Stimulated activated CD8-positive, alpha-beta memory T cell treated with anti-CD3 and anti-CD28 coated beads, Interleukin-7, amount 100 ng/mL, for 4 hours (primary cell): ENCODE measurements around the gene FAM219A.

Source experiments
- DNase-seq, 2 donors: peaks; one replicate each; pipeline ENCODE4 v3.0.0-alpha.2; 2020; ENCODE audit warnings: low read depth in 2 of 2

The FAM219A gene

DNA sequence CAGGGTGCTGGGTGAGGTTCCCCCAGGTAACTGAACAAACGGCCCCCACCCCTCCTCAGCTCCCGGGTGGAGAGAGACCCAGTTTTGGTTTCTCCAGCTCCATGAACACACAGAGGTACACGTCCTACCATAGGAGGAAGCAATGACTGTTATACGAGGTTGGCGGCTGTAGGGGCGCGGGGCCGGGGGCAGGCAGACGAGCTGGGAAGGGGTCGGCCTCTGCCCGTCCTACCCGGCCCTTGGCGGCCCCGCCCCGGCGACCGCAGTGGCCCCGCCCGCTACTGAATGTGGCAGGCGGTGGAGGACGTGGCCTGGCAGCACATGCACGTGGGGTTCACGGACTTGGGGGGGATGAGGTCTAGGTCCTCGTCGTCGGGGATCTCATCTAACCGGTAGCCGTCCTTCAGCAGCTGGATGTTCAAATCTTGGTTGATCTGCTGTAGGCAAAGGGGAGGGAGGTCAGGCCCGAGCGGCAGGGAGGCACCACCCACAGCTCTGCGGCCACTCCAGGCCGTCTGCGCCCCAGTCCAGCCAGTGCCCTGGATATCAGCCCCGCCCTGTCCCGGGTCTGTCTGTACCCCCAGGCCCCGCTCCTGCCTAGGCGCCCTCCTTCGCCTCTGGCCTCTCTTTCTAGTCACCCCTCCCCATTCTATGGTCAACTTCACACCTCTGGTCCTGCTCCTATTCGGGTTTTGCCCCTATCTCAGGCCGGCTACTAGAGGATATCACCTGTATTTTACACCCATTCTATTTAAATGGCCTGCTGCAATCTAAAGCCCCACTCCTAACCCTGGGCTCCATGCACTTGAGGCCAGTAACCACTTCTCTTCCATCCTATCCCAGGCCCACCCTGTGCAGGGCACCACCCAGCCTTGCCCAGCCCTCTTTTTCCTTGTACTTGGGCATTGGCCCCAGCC, 57.4 kb downstream of the FAM219A start:
- DNase-seq, result no peak

- DNase-seq, result no peak
These were observed 58.1 kb downstream of the FAM219A start for GRCh38 chr9:34400275-34400674.

DNA sequence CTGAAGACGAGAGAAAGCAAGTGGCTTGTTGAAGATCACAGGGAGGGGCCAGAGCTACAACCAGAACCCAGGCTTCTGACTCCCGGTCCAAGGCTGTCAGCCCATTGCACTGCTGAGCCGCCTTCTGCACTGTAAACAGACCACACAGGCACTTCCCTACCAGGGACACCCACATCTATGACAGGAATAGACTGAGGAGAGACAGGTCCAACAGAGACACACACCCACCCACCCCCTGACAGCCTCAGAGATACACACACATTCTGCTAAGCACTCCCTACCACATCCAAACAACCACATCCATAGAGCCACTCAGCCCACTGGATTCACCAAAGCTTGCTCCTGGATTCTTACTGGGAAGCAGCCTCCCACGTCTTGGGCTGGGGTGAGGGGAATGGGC, 58.6 kb downstream of the FAM219A start:
- DNase-seq, result no peak

DNA sequence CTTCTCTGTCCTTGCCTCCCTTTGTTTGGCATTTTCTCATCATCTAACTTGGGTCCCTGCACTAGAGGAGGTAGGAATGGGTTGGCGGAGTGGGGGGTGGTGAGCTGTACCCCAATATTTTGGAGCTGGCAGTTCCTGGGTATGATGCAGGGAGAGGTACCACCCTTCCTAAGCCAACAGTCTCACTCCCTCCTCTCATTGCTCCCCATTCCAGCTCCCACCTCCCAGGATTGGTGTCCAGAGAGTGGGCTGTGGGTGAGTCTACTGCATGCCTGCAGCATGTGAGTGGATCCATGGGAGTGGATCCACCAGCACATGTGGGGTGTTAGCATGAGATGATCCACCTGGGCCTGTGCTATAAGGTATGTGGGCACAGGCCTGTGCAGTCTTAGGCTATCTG, 59.5 kb downstream of the FAM219A start:
- no peak for DNase-seq

GRCh38 chr9:34396276-34397214, 61.8 kb downstream of the FAM219A start:
- DNase-seq, result no peak

DNA sequence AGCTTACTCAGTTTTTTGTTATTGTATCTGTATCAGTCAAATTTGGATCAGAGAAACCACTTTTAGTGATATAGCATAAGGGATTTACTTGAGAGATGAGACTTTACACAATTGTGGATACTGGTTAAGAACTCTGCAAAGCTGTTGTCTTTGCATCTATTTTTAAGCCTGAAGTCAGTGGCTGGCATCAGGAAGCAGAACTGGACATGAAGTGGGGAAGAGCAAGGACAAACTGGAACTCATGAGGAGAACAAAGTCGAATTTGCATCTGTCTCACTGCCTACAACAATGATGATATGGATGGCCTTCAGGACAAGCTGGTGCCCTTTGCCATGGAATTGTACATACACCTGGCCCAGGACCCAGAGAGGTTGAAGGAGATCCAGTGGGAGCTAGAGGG, 65.9 kb downstream of the FAM219A start:
- no peak for DNase-seq

DNA sequence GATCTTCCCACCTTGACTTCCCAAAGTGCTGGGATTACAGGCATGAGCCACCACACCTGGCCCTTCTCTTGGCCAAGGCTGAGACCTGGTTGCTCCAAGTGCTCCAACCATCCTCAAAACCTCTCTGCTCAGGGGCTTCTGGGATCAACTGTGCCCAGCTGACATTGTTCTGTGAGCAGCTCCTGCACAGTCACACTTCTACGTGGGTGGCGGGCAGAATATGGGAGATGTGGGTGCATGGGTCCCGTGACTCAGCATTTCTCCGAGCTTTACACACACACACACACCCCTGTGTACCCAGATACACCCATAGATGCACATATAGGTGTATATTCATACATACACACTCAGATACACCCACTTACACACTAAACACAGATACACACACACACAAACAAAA, 71.1 kb downstream of the FAM219A start:
- no peak for DNase-seq

DNA sequence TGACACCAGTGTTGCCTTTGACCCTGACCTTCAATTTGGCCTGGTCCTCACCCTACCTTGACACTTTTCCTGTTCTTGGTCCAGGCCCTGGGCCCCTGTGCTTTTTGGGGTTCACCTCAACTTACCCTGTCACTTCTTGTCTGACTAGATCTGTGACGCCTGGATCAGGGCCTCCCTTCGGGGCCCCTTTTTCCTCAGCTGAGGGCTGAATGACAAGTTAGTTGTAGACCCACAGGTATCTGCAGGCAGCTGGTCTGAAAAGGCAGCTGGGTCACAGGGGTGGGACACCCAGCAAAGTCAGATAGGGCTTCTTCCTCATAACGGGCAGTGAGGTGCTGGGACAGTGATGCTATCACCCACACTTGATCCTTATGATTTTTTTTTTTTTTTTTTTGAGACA, 71.7 kb downstream of the FAM219A start:
- DNase-seq, result no peak

DNA sequence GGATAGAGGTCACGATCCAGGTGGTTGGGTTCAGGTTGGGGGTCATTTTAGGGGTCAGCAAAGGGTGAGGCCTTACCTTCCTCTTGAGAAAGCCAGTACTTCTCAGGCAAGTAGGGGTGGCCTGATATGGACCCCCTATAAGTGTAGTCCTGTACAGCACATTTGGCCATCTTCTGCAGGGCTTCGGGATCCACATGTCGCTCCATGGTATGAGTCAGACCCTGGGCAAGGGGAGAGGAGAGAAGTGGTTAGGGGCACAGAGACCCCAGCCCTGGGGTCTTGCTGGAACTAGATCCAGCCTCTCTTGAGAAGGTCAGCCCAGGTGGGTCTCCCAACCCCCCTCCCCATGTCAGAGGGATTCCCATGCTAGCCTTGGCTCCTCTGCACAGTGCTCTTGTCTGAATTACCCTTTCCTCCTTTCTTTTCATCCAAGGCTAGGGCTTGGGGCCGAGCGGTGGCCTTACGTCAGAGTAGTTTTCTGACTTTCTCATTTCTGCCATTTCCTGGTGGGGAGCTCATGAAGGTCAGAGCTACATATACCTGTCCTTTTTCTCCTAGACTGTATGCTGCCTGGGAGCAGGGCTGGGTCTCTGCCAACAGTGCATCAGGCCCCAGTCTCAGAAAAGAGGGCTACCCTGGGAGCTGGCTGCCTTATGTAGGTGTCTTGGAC, 72.7 kb downstream of the FAM219A start:
- DNase-seq, result no peak

DNA sequence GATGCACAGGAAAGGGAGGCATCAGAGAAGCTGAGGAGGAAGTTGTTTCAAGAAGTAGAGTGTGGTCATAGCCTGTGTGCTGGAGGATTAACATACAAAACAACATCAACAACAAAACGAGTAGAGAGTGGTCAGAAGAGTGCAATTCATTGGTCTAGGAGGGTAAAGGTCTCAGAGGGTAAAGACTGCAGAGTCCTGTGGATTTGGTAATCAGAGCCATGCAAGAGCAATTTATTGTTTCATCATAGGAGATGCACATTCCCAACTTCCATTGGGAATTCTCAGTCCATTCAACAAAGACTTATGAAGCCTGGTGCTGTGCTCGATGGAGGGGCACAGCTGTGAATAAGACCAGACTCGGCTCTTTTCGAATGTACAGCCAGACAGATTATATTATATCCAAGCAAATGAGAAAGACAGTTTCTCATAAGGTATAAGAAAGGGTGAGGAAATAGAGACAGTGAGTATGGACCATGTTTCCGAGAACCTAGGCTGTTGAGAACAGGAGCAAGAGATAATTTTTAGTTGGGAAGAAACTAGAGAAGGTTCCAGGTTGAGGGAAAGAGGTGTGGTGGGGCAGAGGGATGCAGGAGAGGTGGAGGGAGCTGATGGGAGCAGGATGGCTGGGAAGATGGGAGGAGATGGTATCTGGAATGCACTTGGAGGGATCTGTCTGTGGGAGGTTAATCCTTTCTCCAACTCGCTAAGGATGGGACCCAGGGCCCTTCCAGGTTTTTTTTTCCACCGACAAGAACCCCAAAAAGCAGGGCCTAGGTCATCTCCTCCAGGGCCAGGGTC, 73.8 kb downstream of the FAM219A start:
- no peak for DNase-seq

GRCh38 chr9:34383904-34384303, 74.5 kb downstream of the FAM219A start:
- no peak for DNase-seq

DNA sequence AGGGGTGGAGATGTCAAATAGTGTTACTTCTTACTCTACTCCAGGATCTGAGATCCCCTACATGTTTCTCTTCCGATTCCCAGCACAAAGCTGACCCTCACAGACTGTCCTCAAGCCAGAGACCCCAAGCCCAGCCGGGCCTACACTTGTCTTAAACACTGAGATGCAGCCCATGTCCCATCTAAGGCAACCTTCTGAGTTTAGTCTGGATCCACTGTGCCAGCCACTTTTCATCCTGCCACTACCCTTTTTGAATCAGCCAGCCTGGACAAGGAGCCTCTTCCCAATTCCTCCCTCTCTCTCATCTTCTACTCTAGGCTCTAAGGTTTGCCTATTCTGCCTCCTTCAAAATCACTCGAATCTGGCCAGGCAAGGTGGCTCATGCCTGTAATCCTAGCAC, 75.5 kb downstream of the FAM219A start:
- no peak for DNase-seq

DNA sequence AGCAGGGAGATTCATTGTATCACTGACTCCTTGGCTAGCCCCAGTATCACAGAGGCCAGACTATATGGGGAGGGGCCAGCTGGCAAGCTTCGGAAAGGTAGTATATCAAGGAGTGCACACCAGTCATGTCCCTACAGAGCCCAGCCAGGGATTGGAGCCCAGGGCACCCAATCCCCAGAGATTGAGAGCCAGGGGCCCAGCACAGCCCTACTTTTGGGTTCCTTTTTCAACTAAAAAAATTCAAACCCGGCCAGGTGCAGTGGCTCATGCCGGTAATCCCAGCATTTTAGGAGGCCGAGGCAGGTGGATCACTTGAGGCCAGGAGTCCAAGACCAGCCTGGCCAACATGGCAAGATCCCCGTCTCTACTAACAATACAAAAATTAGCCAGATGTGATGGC, 76.3 kb downstream of the FAM219A start:
- DNase-seq, result no peak

DNA sequence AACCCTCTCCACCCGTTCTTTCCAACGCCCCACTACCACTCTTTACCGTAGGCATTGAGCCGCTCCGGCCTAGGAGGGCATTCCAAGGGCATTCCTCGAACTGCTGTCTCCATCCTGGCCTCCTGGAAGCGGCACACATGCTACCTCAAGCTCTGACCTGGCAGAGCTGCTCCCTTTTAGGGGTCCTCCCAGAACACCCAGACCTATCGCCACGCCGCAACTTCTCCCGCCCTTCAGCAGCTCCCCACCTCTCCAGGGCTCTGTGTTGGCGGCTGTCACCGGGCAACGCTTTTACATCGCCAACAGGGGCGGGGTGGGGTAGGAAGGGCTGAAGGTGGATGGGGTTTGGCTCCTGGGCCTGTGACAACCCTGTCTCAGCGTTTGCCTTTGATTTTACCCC, 77.0 kb downstream of the FAM219A start:
- DNase-seq, result no peak

DNA sequence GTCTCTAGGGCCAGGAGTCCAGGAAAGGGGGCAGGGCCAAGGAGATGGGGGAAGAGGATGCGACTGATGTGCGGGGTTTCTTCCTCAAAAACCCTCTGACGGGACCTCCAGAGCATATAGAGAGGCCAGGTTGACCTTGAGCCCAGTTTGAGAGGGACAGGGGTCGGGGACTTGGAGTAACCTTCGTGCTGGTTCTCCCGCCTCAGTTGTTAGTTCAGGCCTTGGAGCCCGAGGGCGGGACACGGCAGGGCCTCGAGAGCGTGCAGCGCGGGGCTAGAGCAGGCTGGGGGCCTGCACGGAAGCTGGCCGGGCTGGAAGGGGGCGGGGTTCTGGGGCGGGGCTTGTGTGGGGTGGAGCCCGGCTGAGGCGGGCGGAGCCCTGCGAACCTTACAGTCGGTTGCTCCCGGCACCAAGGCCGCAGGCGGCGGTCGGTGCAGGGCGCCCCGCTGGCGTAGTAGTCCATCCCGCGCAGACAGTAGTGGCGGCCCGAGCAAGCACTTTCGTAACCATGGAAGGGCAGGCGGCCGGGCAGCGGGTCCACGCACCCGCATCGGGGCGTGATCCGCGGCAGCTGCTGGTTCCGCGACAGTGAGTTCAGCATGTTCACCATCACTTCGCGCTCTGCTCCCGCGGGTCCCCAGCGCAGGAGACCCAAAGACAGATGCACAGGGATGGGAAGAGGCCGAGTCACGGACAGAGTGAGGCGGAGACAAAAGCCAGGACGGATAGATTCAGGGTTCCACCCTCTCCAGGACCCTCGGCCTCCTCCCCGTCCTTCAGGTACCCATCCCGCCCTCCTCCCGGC, 77.7 kb downstream of the FAM219A start:
- DNase-seq, result peak; percentile 29 to 69

- DNase-seq, result no peak
These were observed 78.3 kb downstream of the FAM219A start for GRCh38 chr9:34380034-34380510.

DNA sequence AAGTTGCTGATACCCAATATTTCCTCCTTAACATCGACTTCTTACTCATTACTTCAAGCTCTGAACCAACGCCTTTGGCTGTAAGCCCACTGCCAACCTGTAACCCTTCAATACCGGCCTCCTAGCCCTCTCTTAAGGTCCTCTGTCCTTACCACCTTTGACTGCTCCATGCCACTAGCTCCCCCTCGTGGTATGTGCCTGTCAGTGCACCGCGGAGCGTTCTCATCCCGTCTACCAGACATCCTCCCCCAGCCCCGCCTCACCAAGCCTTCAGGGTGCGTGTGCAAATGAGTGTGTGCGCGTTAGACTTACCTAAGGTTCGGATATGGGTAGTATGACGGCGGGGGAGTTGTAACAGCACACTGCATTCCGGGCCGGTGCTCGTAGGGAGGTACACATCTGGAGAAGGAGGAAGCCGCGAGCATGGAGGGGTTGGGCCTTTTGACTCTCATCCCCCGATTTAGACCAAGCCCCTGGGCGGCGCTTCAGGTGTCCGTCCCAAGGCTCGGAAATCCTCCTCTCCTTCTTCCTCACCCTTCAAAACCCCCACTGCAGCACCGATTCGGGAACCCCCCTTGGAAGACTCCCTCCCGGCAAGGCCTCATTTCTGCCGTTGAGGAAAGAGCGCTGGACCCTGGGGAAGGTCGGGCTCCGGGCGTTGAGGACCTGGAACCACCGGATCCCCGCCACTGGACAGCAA, 78.9 kb downstream of the FAM219A start:
- DNase-seq, result peak; percentile 78 to 84

DNA sequence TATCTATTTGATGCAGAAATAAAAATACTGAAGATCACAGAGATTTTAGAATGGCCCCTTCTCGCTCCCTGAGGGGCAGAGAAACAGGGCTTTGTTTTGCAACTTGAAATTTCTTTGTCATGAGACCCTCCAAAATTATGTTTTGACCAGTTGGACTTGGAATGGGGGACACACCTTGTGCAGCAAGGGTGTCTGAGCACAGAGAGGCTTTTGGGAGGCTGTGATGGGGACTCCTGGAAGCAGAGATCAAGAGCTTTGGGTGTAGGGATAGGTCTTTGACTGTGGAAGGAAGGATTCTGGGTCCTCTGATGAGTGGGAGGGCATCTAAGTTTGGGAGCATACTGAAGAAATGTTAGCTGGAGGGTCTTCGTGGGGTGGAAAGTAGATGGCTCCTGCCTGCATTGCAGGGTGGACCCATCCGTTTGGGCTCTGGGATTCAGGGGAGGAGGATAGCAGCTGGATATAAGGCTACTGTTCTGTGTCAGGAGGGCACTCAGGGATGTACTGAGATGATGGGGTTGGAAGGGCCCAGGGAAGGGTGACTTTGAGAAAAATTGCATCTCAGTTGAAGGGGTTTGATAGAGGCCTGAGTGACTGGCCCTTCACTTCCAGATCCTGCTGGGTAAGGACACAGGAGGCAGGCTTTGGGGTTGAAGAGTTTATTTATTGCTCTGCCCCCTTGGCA, 79.9 kb downstream of the FAM219A start:
- no peak for DNase-seq

DNA sequence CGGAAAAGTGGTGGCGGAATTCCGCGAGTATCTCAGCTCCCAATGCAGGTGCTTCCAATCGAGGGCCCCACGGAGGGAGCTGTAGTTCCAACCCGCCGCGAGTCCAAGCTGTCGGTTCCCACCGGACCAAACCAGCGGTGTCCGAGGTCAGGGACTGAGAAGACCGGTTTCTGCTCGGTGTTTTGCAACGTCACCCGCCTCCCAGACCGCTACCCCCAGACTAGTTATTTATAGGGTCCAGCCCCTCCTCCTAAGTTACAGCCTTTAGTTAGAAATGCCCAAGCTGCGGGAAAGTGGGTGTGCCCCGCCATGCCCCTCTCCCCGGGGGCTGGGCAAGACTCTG, 81.0 kb downstream of the FAM219A start:
- no peak for DNase-seq
